Measurements from ENCODE around the gene CCDC102A.
"Not testable (repeated sequence)": the region's sequence is repeated elsewhere in the genome, so short reads cannot be mapped to it uniquely, and the experiment has no call there.

Gene CCDC102A

GRCh38 chr16:57500578-57501111 lies 35.7 kb downstream of the CCDC102A start:
- DNase-seq (ENCODE audit: low read depth) = no peak

DNA sequence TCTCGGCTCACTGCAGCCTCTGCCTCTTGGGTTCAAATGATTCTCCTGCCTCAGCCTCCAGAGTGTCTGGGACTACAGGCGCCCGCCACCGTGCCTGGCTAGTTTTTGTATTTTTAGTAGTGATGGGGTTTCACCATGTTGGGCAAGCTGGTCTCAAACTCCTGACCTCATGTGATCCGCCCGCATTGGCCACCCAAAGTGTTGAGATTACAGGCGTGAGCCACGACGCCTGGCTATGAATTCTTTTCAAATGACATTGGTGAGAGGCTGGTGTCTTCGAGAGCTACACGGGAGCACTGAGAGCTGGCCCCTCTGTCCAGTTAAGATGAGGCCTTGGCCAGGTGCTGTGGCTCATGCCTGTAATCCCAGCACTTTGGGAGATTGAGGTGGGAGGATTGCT lies 36.4 kb downstream of the CCDC102A start:
- not testable (repeated sequence) for DNase-seq (ENCODE audit: low read depth)

GRCh38 chr16:57498031-57498430 lies 38.3 kb downstream of the CCDC102A start:
- DNase-seq (ENCODE audit: low read depth) = no peak

DNA sequence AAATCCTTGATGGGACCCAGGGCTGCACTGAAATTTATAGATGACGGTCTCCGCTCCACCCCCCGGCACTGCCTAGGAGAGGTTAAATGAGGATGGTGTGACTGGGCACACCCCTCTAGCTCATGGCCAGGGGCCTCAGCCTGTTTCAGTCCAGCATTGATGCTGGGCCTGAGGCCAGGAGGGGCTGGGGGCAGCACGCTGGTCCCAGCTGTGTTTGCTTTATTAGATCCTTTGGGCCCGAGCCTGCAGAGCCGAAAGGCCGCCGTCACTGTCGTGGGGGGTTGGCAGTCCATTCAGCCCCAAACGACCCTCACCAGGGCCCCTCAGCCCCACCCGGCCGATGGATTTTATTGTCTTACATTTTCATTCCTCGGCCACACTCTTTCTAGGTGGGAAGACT lies 39.2 kb downstream of the CCDC102A start:
- no peak for DNase-seq (ENCODE audit: low read depth)

DNA sequence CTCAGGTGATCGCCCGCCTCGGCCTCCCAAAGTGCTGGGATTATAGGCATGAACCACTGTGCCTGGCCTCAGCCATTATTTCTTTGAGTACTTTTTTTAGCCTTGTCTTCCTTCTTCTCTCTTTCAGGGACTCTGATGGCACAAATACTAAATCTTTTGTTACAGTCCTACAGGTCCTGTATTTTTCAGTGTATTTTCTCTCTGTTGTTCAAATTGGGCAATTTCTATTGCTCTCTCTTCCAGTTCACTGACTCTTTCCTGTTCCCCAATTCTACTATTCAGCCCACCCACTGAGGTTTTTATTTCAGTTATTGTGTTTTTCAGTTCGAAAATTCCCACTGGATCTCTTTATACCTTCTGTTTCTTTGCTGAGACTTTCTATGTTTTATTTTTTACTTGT lies 42.6 kb downstream of the CCDC102A start:
- DNase-seq (ENCODE audit: low read depth) = no peak

DNA sequence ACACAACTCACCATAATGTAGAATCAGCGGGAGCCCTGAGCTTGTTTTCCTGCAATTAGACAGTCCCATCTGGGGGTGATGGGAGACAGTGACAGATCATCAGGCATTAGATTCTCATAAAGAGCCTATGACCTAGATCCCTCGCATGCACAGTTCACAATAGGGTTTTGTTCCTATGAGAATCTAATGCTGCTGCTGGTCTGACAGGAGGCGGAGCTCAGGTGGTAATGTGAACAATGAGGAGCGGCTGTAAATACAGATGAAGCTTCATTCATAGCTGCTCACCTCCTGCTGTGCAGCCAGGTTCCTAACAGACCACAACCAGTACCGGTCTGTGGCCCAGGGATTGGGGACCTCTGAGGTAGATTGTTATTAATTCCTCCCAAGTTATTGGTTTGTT lies 47.1 kb downstream of the CCDC102A start:
- DNase-seq (ENCODE audit: low read depth) = no peak

GRCh38 chr16:57486858-57487834 lies 49.2 kb downstream of the CCDC102A start:
- DNase-seq (ENCODE audit: low read depth) = no peak

DNA sequence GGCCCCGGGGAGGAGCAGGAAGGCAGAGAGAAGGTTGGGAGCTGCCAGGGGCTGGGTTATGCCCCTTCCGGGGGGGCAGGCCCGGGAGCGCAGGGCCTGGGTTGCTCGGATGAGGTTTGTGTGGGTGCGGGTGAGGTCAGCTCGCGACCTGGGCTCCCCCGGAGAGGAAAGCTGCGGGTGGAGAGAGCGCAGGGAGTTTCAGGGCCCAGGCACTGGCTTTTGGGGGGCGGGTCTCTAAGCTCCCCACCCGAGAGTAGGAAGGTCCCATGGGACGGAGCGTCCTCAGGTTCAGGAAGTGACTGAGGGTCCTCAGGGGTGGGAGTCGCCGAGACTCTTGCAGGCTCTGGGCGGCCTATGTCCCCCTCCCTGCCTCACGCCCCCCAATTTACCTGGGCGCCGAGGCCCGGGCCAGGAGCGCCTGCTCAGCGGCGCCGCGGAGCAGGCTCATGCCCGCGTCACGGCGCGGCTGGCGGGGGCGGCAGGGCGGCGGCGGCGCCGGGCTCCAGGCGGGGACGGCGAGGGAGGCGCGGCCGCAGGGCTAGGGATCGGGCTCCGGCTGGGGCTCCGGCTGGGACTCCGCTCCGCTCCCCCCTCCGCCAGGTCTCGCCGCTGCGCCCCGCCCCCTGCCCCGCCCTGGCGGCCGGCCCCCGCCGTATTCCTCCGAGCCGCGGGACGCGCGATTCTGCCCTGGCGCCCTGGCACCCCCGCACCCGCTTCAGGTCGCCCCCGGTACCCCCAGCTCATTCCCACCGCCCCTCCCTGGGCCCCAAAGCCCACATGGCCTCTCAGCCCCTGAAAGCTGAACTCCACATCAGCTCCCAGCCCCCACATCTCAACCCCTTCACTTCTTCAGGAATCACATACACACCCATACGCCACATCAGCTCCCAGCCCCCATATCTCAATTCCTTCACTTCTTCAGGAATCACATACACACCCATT lies 50.2 kb downstream of the CCDC102A start, which contains the start of gene DOK4:
Gene DOK4, minus strand, starts transcription at position 578 of the 942 bp plus-strand sequence. CDS start 6,986 bp downstream, outside the sequence.
- DNase-seq (ENCODE audit: low read depth) = peak; percentile 69

DNA sequence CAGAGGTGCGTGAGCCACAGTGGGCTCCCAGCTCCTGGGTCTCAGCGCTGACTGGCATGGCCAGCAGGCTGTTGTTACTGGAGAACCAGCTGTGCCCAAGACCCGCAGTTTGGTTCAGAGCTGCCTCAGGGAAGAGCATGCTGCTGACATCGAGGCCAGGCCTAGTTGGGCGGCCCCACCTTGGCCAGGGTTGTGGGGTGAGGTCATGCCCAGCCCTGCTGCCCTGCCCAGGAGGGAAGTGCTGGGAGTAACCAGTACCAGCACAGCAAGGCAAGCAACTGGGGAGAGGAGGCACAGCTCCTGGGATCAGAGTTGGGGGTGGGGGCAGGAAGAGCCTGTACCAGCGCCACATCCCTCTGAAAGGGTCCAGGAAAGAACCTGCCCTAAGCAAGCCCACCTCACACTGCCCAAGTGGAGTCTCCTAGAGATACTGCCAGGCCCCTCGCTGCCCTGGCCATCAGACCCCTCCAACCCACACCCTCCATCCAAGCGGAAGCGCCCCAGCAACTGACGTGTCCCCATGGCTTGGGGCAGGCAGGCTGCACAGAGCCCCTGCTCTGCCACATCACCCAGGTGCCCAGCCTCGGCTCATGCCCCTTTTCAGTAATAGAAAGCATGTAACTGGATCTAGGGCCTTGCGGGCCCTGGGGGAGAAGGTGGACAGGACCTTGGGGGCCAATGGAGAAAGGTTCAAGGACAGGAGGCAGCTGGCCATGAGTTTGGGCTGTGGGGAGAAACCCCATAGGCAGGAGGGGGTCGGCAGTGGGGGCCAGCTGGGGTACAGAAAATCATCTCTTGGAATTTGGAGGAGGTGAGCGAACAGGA lies 51.1 kb downstream of the CCDC102A start:
- no peak for DNase-seq (ENCODE audit: low read depth)

DNA sequence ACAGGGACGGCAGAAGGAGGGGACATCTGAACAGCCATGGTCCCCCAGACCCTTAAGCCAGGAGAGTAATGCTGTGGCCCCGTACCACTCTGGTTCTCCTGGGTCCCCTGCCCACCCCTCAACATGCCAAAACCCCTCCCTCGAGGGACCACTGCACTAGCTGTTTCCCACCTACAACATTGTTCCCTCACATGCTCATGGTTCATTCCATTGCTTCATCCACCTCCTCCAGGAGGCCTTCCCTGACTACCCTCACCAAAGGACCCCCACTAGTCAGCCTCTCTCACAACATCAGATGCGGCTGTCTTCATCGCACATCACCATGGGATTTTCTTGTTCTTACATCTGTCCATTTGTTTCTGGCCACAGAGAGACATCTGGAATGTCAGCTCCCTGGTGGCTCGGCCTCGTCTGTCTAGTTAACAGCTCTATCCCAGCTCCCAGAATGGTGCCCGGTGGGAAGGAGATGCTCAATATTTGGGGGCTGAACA lies 51.8 kb downstream of the CCDC102A start:
- DNase-seq (ENCODE audit: low read depth) = no peak

- DNase-seq (ENCODE audit: low read depth) = no peak
Measured at GRCh38 chr16:57483725-57484514, 52.5 kb downstream of the CCDC102A start.

DNA sequence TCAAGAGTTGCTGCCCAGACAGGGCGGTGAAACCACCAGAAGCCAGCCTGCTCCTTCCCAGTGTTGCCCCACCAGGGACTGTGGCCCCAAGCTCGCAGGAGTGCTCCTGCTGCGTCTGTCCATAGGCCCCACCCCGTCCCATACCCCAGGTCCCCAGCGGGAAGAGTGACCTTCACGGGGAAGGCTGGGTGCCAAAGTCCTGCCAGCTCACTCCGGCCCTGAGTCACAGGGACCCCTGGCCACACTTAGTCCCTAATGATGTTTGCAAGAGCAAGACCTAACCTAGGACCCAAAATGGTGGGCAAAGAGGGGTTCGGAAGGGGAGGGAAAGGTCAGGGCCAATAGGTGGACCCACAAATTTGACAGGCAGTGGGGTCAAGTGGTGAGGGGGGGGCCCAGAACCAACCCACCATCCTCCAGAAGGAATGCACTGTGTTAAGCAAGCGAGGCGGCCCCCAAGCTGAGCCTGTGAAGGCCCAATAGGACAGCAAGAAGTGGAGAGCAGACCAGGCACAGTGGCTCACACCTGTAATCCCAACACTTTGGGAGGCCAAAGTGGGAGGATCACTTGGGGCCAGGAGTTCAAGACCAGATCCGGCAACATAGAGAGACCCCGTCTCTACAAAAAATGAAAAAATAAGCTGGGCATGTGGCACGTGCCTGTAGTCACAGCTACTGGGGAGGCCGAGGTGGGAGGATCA lies 53.4 kb downstream of the CCDC102A start:
- DNase-seq (ENCODE audit: low read depth) = no peak

- no peak for DNase-seq (ENCODE audit: low read depth)
Measured at GRCh38 chr16:57481421-57481820, 55.0 kb downstream of the CCDC102A start.

DNA sequence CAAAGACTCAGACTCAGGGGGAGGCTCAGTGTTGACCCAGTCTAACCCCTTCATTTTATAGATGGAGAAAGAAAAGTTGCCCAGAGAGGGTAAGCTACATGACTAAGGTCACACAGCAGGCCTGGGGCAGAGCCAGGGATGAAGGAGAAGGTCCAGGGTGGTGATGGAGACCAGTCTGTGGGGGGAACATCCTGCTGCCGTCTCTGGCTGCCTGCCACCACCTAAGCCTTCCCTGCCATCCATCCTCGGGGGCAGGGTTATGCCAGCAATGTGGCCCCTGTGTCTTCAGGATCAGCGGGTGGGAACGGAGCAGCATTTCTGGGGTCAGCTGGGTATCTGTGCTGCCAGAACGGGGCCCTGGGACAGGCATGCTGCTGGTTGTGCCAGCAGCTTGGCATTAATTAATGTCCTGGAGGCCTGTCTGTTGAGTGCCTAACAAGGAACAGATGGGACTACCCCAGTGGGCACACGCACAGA lies 55.6 kb downstream of the CCDC102A start:
- DNase-seq (ENCODE audit: low read depth) = no peak

DNA sequence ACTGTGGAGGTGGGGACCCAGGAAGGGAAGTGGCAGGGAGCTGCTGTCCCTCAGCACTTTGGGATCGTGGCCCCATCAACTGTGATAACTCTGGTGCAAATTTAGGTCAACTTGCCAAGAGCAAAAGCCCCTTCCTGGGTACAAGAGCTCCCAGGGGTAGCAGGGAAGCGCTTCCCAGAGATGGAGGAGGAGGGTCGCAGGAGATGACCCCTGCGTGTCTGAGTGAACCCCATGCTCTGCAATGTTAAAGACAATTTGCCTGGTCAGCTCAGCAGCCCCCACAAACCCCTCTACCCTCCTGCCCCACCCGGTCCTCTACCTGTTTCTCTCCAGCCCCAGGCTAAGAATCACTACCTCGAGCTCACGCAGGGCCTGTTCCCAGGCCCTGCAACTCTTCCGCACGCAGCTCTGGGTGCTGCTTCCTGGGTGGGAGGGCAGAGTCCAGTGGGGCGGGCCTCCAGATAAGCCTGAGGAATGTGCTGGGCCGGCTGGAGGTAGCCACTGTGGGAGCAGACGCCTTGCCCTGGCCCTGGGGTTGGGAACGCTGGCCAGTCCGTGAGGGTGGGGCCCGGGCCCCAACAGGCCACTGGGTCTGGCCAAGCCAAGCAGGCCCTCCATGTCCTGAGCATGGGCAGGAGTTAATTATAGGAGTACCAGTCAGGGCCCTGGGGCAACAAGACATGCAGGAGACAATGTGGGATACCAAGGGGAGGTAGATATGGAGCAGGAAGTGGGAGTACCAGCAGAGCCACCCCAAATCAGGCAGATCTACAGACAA lies 56.2 kb downstream of the CCDC102A start:
- no peak for DNase-seq (ENCODE audit: low read depth)

DNA sequence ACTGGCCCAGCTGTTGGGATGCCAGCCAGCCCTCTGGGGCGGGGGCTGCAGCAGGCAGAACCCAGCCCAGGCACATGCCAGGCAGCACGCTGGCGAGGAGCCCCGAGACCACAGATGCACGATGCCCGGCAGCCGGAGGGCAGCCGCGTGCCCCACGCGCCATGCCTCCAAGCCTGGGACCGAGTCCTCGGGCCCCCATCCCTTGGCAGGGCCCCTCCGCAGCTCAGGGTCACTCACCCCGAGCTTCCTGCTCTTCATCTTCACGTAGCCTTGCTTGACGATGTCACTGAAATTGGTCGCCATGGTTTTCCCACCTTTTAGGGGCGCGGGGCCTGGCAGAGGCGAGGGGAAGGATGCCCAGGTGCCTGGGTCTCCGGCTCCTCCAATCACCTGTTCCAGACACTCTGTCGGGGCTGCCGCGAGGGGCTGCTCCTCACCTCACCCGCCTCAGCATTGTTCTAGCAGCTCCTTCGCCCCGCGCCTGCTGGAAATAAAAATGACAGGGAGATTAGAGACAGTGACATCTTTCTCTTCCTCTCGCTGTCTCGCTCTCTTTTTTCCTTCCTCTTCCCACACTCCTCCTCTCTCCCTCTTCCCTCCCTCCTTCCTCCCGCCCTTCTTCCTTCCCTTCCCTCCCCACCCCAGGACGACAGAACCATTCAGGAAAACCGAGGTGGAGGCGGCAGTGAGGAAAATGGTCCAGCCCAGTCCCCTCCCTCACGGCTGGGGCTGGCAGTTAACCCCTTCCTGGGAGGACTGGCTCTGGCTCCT lies 57.0 kb downstream of the CCDC102A start:
- no peak for DNase-seq (ENCODE audit: low read depth)

GRCh38 chr16:57478396-57479204 lies 57.8 kb downstream of the CCDC102A start:
- DNase-seq (ENCODE audit: low read depth) = no peak

Data from activated T-cell treated with anti-CD3 and anti-CD28 coated beads for 1 hour (primary cell).